T-helper 22 cell (primary cell): ENCODE data around the gene SMCO3.

ENCODE experiments used
- DNase-seq: peaks from one replicate; pipeline ENCODE4 v3.0.0-alpha.2; 2020; ENCODE audit warnings: low read depth

SMCO3 gene

DNA sequence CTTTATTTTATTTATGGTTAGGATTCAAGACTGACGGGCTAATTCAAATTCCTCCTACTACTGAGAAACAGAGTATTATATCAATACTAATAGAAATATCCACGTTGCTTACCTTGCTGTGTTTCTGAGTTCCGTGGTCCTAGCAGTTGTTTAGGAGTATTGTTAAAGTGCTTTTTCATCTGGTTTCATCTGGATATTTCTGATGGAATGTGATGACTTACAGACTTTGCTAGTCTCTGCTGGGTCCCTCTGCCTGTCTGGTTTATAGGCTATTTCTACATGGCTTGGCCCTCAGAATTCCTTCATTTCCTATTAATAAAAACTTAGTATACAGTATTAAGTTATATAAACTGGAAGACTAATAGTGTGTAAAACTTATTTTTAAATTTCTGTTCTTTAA lies at the start of gene SMCO3:
SMCO3 (minus strand) TSS at position 169 of the 400 bp plus-strand sequence. CDS start 7,502 bp downstream, outside the sequence.
- DNase-seq = no peak

DNA sequence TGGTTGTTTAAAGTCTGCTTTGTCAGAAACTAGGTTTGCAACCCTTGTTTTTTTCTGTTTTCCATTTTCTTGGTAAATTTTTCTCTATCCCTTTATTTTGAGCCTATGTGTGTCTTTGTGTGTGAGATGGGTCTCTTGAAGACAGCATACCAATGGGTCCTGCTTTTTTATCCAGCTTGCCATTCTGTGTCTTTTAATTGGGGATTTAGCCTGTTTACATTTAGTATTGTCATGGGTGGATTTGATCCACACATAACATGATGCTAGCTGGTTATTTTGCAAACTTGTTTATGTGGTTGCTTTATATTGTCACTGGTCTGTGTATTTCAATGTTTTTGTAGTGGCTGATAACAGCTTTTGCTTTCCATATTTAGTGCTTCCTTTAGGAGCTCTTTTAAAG lies 46.5 kb upstream of the SMCO3 start:
- DNase-seq = no peak

DNA sequence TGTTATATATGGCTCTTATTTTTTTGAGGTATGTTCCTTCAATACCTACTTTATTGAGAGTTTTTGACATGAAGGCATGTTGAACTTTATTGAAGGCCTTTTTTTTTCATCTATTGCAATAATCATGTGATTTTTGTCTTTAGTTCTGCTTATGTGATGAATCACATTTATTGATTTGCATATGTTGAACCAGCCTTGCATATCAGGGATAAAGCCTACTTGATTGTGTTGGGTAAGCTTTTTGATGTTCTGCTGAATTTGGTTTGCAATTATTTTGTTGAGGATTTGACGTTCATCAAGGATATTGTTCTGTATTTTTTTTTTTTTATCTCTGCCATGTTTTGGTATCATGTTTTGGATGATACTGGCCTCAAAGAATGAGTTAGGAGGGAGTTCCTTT lies 44.5 kb upstream of the SMCO3 start:
- DNase-seq = no peak

DNA sequence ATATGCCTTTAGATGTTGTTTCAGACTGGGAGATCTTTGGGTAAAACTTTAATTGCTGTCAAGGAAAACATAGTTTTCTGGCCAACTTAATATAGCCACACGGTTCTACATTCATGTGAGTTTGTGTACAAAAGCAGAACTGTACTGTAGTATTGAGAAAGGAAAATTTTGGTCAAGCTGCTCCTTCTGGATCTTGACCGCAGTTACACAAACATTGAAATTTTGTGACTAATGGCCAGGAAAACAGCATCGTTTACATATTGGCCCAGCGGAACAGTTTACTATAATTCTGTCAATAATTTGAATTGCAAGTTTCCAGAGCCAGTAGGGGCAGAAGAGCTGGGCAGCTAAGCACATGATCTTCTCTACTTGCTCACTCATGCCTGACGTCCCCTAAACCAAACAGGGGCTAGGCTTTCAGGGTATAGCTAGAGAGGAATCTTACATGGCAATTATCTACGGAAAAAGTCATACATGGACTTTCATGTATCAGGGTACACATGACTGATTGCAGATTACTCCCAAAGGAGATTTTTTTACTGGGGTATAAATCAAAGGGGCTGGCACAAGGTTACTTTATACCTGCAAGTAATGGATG lies 40.7 kb upstream of the SMCO3 start:
- DNase-seq = no peak

DNA sequence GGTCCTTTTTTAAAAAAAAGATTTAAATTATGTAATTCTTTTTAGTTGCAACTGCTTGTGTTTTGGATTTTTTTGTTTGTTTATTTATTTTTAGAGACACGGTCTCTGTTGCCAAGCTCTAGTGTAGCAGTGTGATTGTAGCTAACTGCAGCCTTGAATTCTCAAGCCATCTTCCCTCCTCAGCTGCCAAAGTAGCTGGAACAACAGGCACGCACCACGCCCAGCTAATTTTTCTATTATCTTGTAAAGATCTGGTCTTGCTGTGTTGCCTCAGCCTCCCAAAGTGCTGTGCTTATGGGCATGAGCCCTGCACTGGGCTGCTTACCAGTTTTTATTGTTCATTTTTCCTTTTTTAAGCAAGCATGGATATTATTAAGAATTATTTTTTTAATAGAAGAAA lies 40.0 kb upstream of the SMCO3 start:
- no peak for DNase-seq

DNA sequence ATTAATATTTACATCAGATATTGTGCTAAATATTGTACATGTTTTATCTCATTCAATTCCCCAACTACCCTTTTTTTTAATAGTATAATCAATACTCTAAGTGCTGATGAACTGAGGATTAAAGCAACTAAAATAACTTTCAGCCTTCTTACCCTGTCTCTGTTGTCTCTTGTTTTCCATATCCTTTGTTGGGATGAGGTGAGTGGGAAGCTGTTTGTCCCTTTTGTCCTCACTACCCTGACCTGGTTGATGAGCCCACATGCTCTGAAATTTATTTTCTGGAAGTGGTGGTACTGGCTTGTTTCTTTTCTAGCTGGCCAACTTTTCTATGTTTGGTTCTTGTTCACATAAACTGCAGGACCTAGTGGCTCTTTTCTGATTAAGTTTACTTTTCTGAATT lies 38.9 kb upstream of the SMCO3 start:
- DNase-seq = no peak

DNA sequence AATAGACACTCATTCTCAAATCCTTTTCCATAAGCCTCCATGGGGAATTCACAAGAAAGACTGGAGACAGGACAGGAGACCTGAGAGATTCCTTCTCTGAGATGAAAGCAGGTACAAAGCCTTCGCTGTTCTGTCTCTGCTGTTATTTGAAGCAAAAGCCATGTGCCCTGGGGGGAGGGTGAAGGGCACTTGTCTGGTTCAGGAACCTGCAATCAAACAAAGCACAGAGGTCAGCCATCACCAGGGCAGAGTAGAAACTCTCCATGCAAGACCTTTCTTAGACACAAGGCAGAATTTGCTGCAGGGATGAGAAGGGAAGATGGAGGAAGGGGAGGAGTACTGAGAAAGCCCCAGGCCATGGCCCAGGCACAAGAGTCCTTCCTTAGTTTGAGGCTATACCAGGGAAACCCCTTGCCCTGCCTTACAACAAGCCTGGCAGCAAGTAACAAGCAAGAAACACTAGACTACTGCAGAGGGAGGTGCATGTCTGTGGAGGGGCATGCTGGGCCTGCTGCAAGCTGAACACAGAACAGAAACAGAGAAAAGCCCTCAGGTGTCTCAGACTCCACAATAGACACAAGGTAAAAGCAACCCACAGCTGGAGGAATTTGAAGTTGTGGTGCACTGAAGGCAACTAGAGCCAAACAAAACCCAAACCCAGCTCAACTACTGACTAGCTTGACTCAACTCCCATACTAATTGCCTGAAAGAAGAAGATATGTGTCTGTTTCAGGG lies 37.1 kb upstream of the SMCO3 start:
- no peak for DNase-seq

DNA sequence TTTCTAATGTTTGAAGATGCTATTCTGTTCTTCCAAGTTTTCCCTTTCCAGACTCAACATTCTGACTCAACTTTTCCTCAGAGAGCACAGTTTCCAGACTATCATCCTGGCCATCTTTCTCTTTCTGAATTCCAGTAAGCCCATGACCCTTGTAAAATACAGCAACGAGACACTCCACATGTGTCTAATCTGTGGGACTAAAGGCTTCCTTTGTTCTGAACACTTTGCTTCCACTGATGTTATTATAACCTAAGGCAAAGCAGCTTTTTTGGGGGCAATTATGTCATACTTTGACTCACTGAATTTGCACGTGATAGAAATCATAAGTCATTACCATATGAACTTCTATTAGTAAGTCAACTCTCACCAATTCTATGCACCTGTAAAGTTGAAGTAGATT lies 35.7 kb upstream of the SMCO3 start:
- no peak for DNase-seq

DNA sequence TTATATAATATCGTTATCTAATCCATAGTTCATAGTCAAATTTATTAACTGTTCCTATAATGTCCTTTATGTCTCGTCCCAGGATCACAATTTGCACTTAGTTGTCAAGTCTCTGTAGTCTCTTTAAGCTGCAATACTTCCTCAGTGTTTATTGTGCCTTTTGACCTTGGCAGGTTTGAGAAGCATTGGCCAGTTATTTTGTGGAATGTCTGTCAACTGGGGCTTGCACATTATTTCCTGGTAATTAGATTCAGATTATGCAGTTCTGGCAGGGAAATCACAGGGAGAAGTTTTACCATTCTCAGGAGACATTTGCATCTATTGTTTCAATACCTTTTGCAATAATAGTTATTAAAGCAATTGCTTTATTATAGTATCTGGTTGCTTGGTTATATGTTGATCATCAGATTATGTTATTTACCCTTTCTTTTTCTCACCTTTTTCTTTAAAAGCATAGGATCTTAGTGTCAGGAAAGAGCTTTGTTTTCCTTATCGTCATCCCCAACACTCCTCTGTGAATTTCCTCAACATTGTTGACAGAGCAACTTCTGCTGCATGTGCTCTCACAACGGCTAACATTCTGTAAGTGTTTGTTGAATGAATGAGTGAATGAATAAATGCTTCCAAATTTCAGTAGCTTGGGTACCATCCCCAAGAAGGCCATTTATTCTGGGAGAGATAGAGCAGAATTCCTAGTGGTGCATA lies 33.0 kb upstream of the SMCO3 start:
- no peak for DNase-seq

DNA sequence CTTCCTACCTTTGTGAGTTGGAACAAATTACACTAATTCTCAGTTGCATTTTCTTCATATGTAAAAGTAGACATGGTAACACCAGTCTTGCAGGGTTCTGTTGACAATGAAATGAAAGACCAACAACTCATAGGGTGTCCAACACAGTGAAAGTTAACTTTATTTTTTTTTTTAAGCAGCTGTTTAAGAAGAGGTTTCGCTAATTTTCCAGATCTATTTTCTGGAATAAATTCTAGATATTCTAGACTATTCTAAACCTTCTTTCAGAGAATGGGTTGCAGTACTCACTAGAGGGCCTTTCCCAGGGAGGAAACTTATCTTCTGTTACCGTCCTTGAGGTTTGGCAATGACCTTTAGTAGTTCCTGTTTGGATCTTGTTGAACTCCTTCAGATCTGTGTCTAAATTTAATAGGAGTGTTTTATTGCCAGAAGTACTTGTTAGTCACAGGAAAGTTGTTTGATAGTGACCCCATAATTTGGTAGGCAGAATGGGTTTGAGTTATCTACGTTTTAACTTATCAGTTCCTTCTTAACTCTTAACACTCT lies 32.1 kb upstream of the SMCO3 start:
- no peak for DNase-seq

DNA sequence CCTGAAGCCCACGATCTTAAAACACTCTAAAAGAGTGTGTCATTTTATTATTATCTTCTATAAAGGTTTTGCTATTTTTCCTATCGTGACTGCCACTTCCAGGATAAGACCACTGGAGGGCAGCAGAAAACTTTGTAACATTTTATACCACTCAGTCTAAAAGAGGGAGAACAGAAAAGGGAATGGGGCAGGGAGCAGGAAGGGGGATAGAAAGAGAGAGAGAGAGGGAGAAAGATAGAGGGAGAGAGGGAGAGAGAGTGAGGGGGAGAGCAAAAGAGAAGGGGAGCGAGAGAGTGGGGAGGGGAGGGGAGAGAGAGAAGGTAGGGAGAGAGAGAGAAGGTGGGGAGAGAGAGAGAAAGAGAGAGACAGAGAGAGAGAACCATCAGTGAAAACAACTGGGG lies 31.4 kb upstream of the SMCO3 start:
- DNase-seq = no peak

DNA sequence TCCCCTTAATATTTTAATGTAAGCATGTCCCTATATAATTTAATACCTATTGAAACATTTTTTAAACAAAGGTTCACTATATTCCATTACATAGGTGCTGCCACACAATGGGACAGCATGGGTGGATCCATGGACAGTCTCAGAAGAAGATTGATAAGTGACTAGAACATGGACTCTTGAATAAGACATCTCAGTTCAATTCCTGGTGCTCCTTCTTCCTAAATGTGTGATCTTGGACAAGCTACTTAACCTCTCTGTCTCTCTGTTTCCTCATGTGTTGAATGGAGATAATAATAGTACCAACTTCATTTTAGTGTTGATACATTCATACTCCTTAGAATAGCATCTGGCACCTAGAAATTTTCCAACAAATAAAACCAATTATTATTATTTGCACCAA lies 30.4 kb upstream of the SMCO3 start:
- no peak for DNase-seq

DNA sequence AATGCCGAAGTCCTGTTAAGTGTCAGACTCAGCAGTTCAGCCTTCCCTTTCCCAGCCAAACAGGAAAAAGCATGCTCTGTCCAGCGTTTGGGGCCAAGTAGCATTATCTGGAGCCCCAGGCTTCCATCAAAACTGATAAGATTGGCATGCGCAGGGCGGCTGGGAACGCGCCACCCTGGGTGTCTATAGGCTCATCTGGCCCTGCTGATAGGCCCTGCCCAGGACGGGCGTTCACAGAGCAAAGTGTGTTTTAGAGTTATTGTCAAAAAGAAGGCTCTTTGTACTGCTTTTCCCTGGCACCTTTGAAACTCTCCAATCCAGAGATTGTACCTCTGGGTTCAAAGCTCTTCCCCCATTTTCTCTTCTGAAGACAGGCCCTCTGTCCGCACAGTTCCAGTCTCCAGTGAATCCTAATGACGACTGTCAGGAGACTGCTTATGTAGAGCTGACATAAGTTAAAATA lies 29.5 kb upstream of the SMCO3 start, which contains the start of gene ART4:
ART4 (minus strand) TSS at position 102 of the 463 bp plus-strand sequence. CDS start 413 bp downstream, outside the sequence.
- DNase-seq = no peak

DNA sequence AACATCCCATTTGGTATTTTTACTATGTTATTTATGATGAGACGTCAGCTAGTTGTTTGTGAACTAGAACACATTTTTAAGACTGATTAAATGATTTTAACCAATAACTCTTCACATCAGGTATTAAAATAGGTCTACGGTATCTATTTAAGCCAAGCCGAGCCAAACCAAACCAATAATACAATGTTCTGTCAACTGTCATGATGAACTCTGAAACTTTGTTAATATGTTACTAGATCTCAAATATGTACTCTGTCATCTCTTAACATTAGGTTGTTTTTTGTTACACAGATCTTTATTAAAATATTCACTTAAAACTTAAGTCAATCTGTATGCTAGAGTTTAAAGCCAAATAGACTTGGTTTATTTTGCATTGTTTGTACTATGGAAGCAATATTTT lies 28.3 kb upstream of the SMCO3 start:
- DNase-seq = no peak

DNA sequence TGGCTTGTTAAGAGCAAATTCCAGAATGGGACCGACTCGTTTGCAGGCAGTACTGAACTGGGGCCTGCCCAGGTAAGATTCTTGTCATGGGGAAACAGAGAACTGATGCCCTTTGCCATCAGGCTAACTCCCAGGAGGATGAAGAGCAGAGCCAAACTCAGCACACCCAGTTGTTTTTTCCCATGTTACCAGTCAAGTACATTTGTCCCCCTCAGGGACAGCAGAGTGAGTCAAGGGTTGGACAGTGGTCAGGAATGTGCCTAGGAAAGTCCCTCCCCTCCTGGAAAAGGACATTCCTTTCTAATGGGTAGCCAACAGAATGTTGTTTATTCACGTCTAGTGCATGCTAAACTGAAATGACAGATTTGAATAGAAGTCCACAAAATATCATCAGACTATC lies 27.8 kb upstream of the SMCO3 start:
- no peak for DNase-seq

DNA sequence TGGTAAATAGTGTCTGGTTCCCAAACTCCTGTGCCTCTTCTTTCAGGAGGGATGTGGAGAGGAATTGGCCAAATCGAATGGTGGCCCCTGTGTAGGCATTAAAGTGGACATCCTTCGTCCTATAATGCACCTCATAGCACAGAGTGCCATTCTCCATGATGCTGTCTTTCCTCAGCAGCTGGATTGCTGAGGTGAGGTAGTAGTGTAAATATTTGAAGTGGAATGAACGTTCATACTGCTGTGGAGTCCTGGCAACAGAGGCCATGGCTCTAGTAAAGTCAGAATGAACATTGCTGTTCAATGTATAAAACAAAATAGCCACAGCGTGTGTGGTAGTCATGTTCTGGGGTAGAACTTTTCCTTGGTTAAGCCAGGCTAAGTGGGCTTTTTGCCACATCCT lies 26.6 kb upstream of the SMCO3 start:
- DNase-seq = no peak

DNA sequence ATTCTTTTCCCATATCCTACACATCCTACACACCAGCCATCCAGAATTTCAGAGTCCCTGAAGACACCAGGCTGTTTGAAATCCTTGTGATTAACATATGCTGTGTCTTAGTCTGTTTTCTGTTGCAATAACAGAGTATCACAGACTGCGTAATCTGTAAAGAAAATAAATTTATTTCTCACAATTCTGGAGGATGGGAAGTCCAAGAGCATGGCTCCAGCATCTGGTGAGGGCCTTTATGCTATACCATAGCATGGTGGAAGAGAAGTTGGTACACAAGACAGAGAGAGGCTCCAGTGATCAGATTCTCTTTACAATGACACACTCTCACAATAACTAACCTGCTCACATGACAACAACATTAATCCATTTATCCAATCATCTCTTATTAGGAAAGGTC lies 25.3 kb upstream of the SMCO3 start:
- DNase-seq = no peak

DNA sequence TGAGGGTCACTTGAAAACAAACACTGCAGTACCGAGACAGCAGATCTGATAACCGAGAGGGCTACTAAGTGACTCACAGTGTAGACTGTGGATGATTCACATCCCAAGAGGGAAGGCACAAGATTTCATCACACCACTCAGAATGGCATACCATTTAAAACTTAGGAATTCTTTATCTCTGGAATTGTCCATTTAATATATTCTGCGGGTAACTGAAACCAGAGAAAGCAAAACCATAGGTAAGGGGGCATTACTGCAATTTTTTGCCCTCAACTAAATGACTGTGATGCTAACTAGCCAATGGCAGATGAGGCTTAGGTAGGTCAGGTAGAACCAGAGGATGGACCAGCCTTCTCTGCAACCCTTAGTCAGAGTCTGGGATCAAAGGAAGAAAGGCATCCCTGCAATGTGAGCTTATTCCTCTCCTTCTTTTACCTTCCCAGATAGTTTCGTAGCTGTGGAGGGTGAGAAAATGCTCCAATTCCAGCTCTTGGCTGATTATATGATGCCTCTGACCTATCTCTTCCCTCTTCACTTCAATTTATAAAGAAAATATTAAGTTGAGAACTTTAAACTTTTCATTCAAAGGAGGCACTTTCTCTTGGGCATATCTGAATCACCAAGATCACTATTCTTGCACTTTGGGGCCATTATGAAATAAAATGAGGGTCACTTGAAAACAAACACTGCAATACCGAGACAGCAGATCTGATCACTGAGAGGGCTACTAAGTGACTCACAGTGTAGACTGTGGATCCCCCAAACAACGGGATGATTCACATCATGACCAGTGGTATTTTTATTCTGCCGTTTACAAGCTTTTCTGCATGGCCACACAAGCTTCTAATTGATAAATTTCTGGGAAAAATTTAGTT lies 22.6 kb upstream of the SMCO3 start:
- DNase-seq = no peak

DNA sequence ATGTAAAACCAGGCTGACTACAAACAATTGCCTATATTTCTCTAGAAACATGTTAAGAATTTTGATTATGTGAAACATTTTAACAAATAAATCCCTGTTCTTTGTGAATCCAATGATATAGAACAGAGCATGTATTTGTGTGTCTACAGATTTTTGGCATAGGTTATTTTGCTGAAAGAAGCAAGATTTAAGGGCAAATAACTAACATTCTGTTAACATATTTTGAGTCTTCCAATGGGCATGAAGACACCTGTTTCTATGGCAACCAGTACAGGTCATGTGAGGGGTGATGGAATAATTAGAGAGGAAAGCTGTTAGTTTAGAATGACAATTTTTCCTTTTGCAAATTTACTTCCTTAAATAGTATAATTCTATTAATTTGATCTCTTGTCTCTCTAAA lies 20.5 kb upstream of the SMCO3 start:
- no peak for DNase-seq

DNA sequence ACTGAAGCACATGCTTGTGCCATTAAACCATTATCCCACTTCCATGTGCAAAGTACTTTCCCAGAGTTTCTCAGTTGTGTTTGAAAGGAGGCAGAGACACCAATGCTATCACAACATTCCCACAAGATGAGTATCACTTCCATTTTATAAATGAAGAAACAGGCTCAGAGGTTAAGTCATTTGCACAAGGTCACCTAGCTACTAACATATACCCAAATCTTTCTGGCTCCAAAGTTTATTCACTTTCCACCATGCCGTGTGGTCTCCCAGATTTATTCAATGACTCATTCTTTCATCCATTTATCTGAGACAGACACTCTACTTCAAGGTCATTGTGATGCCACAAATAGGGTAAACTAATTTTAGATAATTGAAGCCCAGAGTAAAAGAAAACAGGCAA lies 20.0 kb upstream of the SMCO3 start:
- no peak for DNase-seq

DNA sequence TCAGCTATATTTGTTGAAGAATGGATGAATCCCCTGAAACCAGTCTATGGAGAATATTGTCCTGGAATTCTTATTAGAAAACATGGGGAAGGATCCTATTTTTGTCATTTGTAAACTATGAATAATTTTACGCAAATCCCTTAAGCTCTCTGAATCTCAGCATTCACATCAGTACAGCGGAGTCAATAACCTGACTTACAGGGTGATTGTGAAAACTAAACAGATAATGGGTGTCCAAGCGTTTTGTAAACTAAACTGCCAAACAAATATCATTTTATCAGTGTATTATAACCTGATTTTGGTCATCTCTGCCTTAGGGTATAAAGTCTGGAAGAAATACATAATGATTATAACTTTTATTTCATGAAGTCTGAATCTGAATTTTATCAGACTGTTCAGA lies 19.4 kb upstream of the SMCO3 start:
- DNase-seq = no peak

DNA sequence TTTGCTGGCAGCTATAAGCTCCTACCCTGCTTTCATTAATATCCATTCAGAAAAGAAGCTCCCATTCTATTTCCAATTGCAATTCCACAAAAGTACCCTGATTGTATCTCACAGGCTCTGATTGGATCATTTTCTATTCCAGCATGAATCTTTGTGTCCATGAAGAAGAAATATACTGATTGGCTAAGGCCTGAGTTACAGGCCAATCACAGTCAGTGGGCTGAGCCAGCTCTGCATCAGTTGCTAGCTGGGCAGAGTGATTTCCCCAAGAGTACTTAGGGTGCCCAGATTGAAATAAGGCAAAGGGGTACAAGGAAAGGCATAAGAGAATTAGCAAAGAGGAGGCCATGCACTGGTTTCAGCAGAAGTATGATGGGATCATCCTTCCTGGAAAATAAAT lies 14.9 kb upstream of the SMCO3 start:
- no peak for DNase-seq
